Neuronal stem cell (in vitro differentiated cells): ENCODE results near the gene CBARP.
A peak's percentile ranks its signal among the peaks of the same experiment; 100 is the strongest.

Experiments
- DNase-seq: peaks from one replicate; pipeline ENCODE4 v3.0.0-alpha.2; 2013; ENCODE audit warnings: low spot score
- H2AFZ ChIP-seq: one replicate; pipeline ENCODE4 v1.6.1; 2013; ENCODE audit warnings: mild to moderate bottlenecking, low read length, inconsistent platforms
- H2AK5ac ChIP-seq: 2 replicates; pipeline ENCODE4 v1.6.1; 2013; ENCODE audit warnings: low read depth, mild to moderate bottlenecking, inconsistent platforms, low read length, moderate library complexity, mixed read lengths
- H2BK120ac ChIP-seq: 2 replicates; pipeline ENCODE4 v1.6.1; 2013; ENCODE audit warnings: low read depth, mild to moderate bottlenecking, inconsistent platforms, low read length, moderate library complexity, mixed read lengths
- H2BK12ac ChIP-seq: one replicate; pipeline ENCODE4 v1.6.1; 2013; ENCODE audit warnings: low read length, inconsistent platforms
- H2BK15ac ChIP-seq: 2 replicates; pipeline ENCODE4 v1.6.1; 2013; ENCODE audit warnings: mild to moderate bottlenecking, low read length, inconsistent platforms, mixed read lengths
- H2BK5ac ChIP-seq: one replicate; pipeline ENCODE4 v1.6.1; 2013; ENCODE audit warnings: inconsistent platforms, mild to moderate bottlenecking, low read length, moderate library complexity
- H3K14ac ChIP-seq: one replicate; pipeline ENCODE4 v1.6.1; 2013; ENCODE audit warnings: low read length, inconsistent platforms
- H3K18ac ChIP-seq: 2 replicates; pipeline ENCODE4 v1.6.1; 2013; ENCODE audit warnings: low read length, inconsistent platforms
- H3K23ac ChIP-seq: 2 replicates; pipeline ENCODE4 v1.6.1; 2013; ENCODE audit warnings: low read depth, mild to moderate bottlenecking, mixed read lengths, low read length, inconsistent platforms; ENCODE audit not compliant: poor library complexity
- H3K27ac ChIP-seq: replicated peaks from 3 replicates; pipeline ENCODE4 v1.5.1; 2013; ENCODE audit warnings: low read length, inconsistent platforms
- H3K27me3 ChIP-seq, 3 experiments: 2 replicates each; pipeline ENCODE4 v1.6.1; 2013; ENCODE audit warnings: low read length in 3 of 3, mild to moderate bottlenecking in 2 of 3, inconsistent platforms in 1 of 3, low read depth in 1 of 3, mixed read lengths in 1 of 3, moderate library complexity in 1 of 3; ENCODE audit not compliant: control insufficient read depth in 3 of 3, insufficient read depth in 3 of 3
- H3K36me3 ChIP-seq, 2 donors: replicated peaks in 1 of 2; 2 replicates each; pipeline ENCODE4 v1.6.1; 2013; ENCODE audit warnings: low read length in 2 of 2; ENCODE audit not compliant: control insufficient read depth in 2 of 2, insufficient read depth in 2 of 2
- H3K4ac ChIP-seq: 2 replicates; pipeline ENCODE4 v1.6.1; 2013; ENCODE audit warnings: inconsistent platforms, mild to moderate bottlenecking, low read length, moderate library complexity
- H3K4me1 ChIP-seq, 2 donors: 1 replicate in 1 of 2; 2 replicates in 1 of 2; pipeline ENCODE4 v1.6.1; 2013; ENCODE audit warnings: low read length in 2 of 2, low read depth in 1 of 2; ENCODE audit not compliant: control insufficient read depth in 2 of 2, insufficient read depth in 1 of 2
- H3K4me2 ChIP-seq: one replicate; pipeline ENCODE4 v1.6.1; 2013; ENCODE audit warnings: mild to moderate bottlenecking, low read length, inconsistent platforms; ENCODE audit not compliant: insufficient read depth, poor library complexity, severe bottlenecking
- H3K4me3 ChIP-seq, 2 donors: 2 replicates each; pipeline ENCODE4 v1.5.1; 2013; ENCODE audit warnings: low read length in 2 of 2, mild to moderate bottlenecking in 2 of 2, inconsistent platforms in 1 of 2, moderate library complexity in 1 of 2
- H3K79me1 ChIP-seq: one replicate; pipeline ENCODE4 v1.6.1; 2013; ENCODE audit warnings: low read depth, mild to moderate bottlenecking, inconsistent platforms, low read length, moderate library complexity
- H3K9ac ChIP-seq: one replicate; pipeline ENCODE4 v1.6.1; 2013; ENCODE audit warnings: mild to moderate bottlenecking, low read depth, low read length, inconsistent platforms; ENCODE audit not compliant: poor library complexity
- H3K9me3 ChIP-seq, 2 donors: replicated peaks in 1 of 2; 2 replicates each; pipeline versions ENCODE3 to v1.6.1; 2013; ENCODE audit warnings: low read length in 2 of 2, mild to moderate bottlenecking in 2 of 2, inconsistent platforms in 1 of 2, low read depth in 1 of 2, mixed read lengths in 1 of 2, moderate library complexity in 1 of 2; ENCODE audit not compliant: control insufficient read depth in 2 of 2, insufficient read depth in 1 of 2
- H4K8ac ChIP-seq: one replicate; pipeline ENCODE4 v1.6.1; 2013; ENCODE audit warnings: low read depth, mild to moderate bottlenecking, inconsistent platforms, low read length, moderate library complexity
- H4K91ac ChIP-seq: one replicate; pipeline ENCODE4 v1.6.1; 2013; ENCODE audit warnings: low read length, low read depth, mild to moderate bottlenecking, inconsistent platforms; ENCODE audit not compliant: poor library complexity
- WGBS, 2 donors: extraction: QIAGEN DNeasy Blood & Tissue Kit; methylation state at CpG; one replicate each; pipeline ENCODE4 v1.1.7; 2013; ENCODE audit warnings: missing lambda C conversion rate in 2 of 2, mixed read lengths in 1 of 2; ENCODE audit not compliant: insufficient read length in 2 of 2, insufficient replicate concordance in 1 of 2; ENCODE audit errors: extremely low coverage in 2 of 2; 5-methylcytosine and 5-hydroxymethylcytosine counted together

The CBARP gene

DNA sequence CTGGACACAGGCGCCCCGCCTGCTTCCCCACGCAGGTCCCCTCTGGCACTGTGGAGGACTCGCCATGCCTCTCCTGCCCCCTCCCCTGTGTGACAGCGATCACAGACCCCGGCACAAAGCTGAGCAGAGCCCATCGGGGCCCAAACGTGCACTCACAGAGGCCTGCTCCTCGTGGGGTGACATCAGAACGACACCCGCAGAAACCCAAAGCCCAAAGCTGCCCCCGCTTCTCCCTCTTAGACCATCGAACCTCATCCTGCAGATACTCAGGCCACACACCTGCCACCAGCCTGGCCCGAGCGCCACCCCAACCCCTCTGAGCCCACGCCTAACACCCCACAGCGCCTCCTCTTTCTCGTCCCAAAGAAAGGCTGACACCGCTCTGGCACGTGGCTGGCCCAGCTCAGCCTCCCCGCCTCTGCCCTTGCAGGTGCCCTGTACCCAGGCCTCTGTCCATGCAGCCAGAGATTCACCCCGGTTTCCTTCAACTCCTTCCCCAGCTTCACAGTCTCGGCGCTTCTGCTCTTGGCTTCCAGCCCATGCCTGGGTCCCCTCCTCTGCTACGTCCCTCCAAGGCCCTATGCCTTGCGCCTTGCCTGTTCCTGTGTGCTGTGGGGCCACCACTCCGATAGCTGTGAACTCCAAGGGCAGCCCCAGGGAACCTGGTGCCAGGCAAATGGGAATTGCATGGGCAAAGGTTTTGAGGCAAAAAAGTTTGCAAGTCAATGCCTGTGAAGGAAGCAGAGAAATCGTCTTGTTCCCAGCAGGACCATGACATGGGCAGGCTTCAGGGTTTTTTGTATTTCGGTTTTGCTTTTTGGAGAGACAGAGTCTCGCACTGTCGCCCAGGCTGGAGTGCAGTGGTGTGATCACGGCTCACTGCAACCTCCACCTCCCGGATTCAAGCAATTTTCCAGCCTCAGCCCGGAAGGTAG is 831 bp upstream of the CBARP start:
- peak overlapping the region; percentile 67 for H3K27ac ChIP-seq
- peak overlapping the region; percentile 86 for H3K9ac ChIP-seq
- peaks cover 27 to 30% of the 10 kb centered on the region in 2 donors for H3K4me1 ChIP-seq
- H3K23ac ChIP-seq: peak overlapping the region; percentile 98
- DNase-seq: no peak
- no peaks in the 10 kb centered on the region for H3K9me3 ChIP-seq
- peak overlapping the region; percentile 86 for H2AFZ ChIP-seq
- no peak overlapping the region for H4K8ac ChIP-seq
- H3K18ac ChIP-seq: peak overlapping the region; percentile 97
- peaks cover 33% of the 10 kb centered on the region for H3K79me1 ChIP-seq
- peak overlapping the region; percentile 76 for H2BK15ac ChIP-seq
- peak overlapping the region; percentile 99 for H2BK12ac ChIP-seq
- H3K4ac ChIP-seq: peak overlapping the region; percentile 84
- peak overlapping the region; percentile 69 to 75 for H3K4me3 ChIP-seq
- peak overlapping the region; percentile 25 for H3K14ac ChIP-seq
- no CpG with 5 or more reads among the region's 34 CpGs for WGBS, 2 donors
- peaks cover 22 to 23% of the 10 kb centered on the region in 2 donors for H3K36me3 ChIP-seq
- peak overlapping the region; percentile 94 for H2BK120ac ChIP-seq
- H3K4me2 ChIP-seq: peak overlapping the region; percentile 71
- H2BK5ac ChIP-seq: peak overlapping the region; percentile 16
- H3K27me3 ChIP-seq: no peaks in the 10 kb centered on the region
- peak overlapping the region; percentile 85 for H4K91ac ChIP-seq
- H2AK5ac ChIP-seq: peak overlapping the region; percentile 100

DNA sequence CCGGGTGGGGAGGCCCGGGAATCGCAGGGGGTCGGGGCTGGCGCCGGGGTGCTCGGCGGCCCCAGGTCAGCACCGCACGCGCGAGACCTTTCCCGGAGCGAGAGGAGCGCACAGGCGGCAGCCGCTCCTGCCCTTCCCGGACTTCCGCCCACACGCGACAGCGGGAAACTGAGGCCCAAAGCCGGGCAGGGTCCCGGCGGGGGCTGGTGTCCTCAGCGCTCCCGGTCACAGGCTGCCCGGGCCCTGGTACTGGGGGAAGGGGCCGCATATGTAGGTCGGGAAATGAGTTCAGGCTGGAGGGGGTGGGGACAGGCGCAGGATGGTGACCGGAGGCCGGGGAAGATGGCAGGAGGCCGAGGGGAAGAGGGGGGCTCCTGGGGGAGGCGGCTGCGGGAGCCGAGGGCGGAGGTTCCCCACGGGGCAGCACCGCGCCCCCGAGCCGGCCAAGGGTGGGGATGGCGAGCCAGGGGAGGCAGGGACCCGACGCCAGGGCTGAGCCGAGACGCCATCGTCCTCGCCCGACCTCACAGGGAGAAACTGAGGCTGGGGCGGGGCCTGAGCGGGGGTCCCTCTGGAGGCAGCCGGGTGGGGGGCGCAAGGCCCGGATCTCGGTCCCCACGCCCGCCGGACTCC is 662 bp downstream of the CBARP start:
- peak overlapping the region; percentile 99 for H3K9ac ChIP-seq
- peak overlapping the region; percentile 72 for H2BK120ac ChIP-seq
- H3K4me3 ChIP-seq: peak overlapping the region; percentile 69 to 96
- peak overlapping the region; percentile 84 for H3K4ac ChIP-seq
- H3K4me2 ChIP-seq: peak overlapping the region; percentile 86
- WGBS, 2 donors: no CpG with 5 or more reads among the region's 60 CpGs
- peak overlapping the region; percentile 59 for H3K27ac ChIP-seq
- no peaks in the 10 kb centered on the region for H3K27me3 ChIP-seq
- H2BK15ac ChIP-seq: peak overlapping the region; percentile 67
- H3K14ac ChIP-seq: peak overlapping the region; percentile 71
- H3K79me1 ChIP-seq: peaks cover 32% of the 10 kb centered on the region
- H2BK5ac ChIP-seq: peak overlapping the region; percentile 90
- H2AK5ac ChIP-seq: peak overlapping the region; percentile 94
- H3K36me3 ChIP-seq: peaks cover 30 to 38% of the 10 kb centered on the region in 2 donors
- H3K4me1 ChIP-seq: peaks cover 24 to 25% of the 10 kb centered on the region in 2 donors
- no peak overlapping the region for H4K91ac ChIP-seq
- peak overlapping the region; percentile 99 for H3K18ac ChIP-seq
- peak overlapping the region; percentile 58 for H2AFZ ChIP-seq
- peak overlapping the region; percentile 41 for H2BK12ac ChIP-seq
- H3K9me3 ChIP-seq: no peaks in the 10 kb centered on the region
- no peak overlapping the region for H4K8ac ChIP-seq
- DNase-seq: no peak
- peak overlapping the region; percentile 85 for H3K23ac ChIP-seq

DNA sequence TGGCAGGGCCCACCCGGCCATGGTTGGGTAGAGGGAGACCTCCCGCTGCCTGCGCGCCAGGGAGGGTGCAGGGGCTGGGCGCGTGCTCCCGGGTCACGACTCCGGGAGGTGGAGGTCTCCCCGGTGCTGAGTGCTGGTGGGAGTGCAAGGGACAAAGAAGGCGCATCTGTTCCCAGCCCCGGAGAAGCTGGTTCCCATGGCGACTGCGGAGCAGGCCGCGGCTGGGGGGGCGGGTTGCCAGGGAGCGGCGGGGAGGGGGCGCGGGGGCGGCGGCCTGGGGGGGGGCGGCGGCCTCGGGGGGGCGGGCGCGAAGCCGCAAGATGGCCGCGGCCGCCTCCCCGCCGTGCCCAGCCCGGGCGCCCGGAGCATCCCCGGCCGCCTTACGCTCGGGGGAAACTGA is 1.2 kb downstream of the CBARP start:
- Histone ChIP-seq H2BK15ac (peak overlapping the region; percentile 92), H2BK5ac (peak overlapping the region; percentile 93), H3K9me3 (no peaks in the 10 kb centered on the region), H4K91ac (no peak overlapping the region), H2AK5ac (peak overlapping the region; percentile 100), H3K4ac (peak overlapping the region; percentile 100), H3K18ac (peak overlapping the region; percentile 99), H3K4me3 (peak overlapping the region; percentile 69 to 96), H3K27me3 (no peaks in the 10 kb centered on the region), H3K14ac (peak overlapping the region; percentile 89), H3K79me1 (peaks cover 36% of the 10 kb centered on the region), H2AFZ (peak overlapping the region; percentile 58), H3K9ac (peak overlapping the region; percentile 99), H3K4me2 (peak overlapping the region; percentile 86), H2BK12ac (peak overlapping the region; percentile 97), H2BK120ac (peak overlapping the region; percentile 94), H3K4me1 (peaks cover 22 to 24% of the 10 kb centered on the region in 2 donors), H3K36me3 (peaks cover 33 to 43% of the 10 kb centered on the region in 2 donors), H3K27ac (peak overlapping the region; percentile 68), H3K23ac (peak overlapping the region; percentile 85), H4K8ac (peak overlapping the region; percentile 100)
- no CpG with 5 or more reads among the region's 42 CpGs for WGBS, 2 donors
- DNase-seq: no peak
